ENCODE data around the gene ASB7.
"Not testable (repeated sequence)": the region's sequence is repeated elsewhere in the genome, so short reads cannot be mapped to it uniquely, and the experiment has no call there.

Gene ASB7

GRCh38 chr15:100588638-100589242 lies 13.6 kb upstream of the ASB7 start:
- peaks cover 68% of the 10 kb centered on the region for H3K4me1 Mint-ChIP-seq (ENCODE audit: low read depth)
- peaks cover 5% of the 10 kb centered on the region for H3K9me3 Mint-ChIP-seq (ENCODE audit: low read depth)
- no peak overlapping the region for H3K27ac Mint-ChIP-seq
- H3K4me3 Mint-ChIP-seq, result no peak overlapping the region
- H3K27me3 Mint-ChIP-seq, result no peaks in the 10 kb centered on the region
- H3K36me3 Mint-ChIP-seq, result peaks cover 42% of the 10 kb centered on the region

- Mint-ChIP-seq H3K4me1 (ENCODE audit: low read depth) (peaks cover 71% of the 10 kb centered on the region), H3K36me3 (peaks cover 35% of the 10 kb centered on the region), H3K4me3 (peak overlapping the region; percentile 23), H3K27ac (peak overlapping the region; percentile 94)
- not testable (repeated sequence) for H3K27me3 Mint-ChIP-seq; H3K9me3 Mint-ChIP-seq (ENCODE audit: low read depth)
Observed at GRCh38 chr15:100591163-100591562, 11.2 kb upstream of the ASB7 start.

- H3K9me3 Mint-ChIP-seq (ENCODE audit: low read depth), result peaks cover 5% of the 10 kb centered on the region
- H3K4me1 Mint-ChIP-seq (ENCODE audit: low read depth), result peaks cover 75% of the 10 kb centered on the region
- peak overlapping the region; percentile 94 for H3K27ac Mint-ChIP-seq
- H3K27me3 Mint-ChIP-seq, result no peaks in the 10 kb centered on the region
- peak overlapping the region; percentile 59 for H3K4me3 Mint-ChIP-seq
- H3K36me3 Mint-ChIP-seq, result peaks cover 35% of the 10 kb centered on the region
Observed at GRCh38 chr15:100591835-100592234, 10.6 kb upstream of the ASB7 start.

- H3K9me3 Mint-ChIP-seq (ENCODE audit: low read depth), result peaks cover 3% of the 10 kb centered on the region
- no peaks in the 10 kb centered on the region for H3K27me3 Mint-ChIP-seq
- H3K27ac Mint-ChIP-seq, result peak overlapping the region; percentile 94
- H3K4me1 Mint-ChIP-seq (ENCODE audit: low read depth), result peaks cover 78% of the 10 kb centered on the region
- H3K4me3 Mint-ChIP-seq, result peak overlapping the region; percentile 61
- peaks cover 35% of the 10 kb centered on the region for H3K36me3 Mint-ChIP-seq
Observed at GRCh38 chr15:100592898-100593297, 9.5 kb upstream of the ASB7 start.

- peaks cover 84% of the 10 kb centered on the region for H3K4me1 Mint-ChIP-seq (ENCODE audit: low read depth)
- peak overlapping the region; percentile 94 for H3K27ac Mint-ChIP-seq
- H3K27me3 Mint-ChIP-seq, result no peaks in the 10 kb centered on the region
- H3K36me3 Mint-ChIP-seq, result peaks cover 35% of the 10 kb centered on the region
- no peak overlapping the region for H3K4me3 Mint-ChIP-seq
- H3K9me3 Mint-ChIP-seq (ENCODE audit: low read depth), result no peaks in the 10 kb centered on the region
Observed at GRCh38 chr15:100593431-100593830, 9.0 kb upstream of the ASB7 start.

- Mint-ChIP-seq H3K4me3 (no peak overlapping the region), H3K27ac (no peak overlapping the region), H3K27me3 (no peaks in the 10 kb centered on the region), H3K9me3 (ENCODE audit: low read depth) (no peaks in the 10 kb centered on the region), H3K36me3 (peaks cover 25% of the 10 kb centered on the region), H3K4me1 (ENCODE audit: low read depth) (peaks cover 90% of the 10 kb centered on the region)
Observed at GRCh38 chr15:100595964-100596363, 6.4 kb upstream of the ASB7 start.

- peaks cover 82% of the 10 kb centered on the region for H3K4me1 Mint-ChIP-seq (ENCODE audit: low read depth)
- no peak overlapping the region for H3K4me3 Mint-ChIP-seq
- no peaks in the 10 kb centered on the region for H3K27me3 Mint-ChIP-seq
- H3K36me3 Mint-ChIP-seq, result peaks cover 22% of the 10 kb centered on the region
- no peak overlapping the region for H3K27ac Mint-ChIP-seq
- no peaks in the 10 kb centered on the region for H3K9me3 Mint-ChIP-seq (ENCODE audit: low read depth)
Observed at GRCh38 chr15:100596792-100597191, 5.6 kb upstream of the ASB7 start.

GRCh38 chr15:100597862-100598261 lies 4.5 kb upstream of the ASB7 start:
- H3K27ac Mint-ChIP-seq, result no peak overlapping the region
- H3K9me3 Mint-ChIP-seq (ENCODE audit: low read depth), result no peaks in the 10 kb centered on the region
- no peaks in the 10 kb centered on the region for H3K27me3 Mint-ChIP-seq
- H3K36me3 Mint-ChIP-seq, result peaks cover 20% of the 10 kb centered on the region
- H3K4me3 Mint-ChIP-seq, result no peak overlapping the region
- H3K4me1 Mint-ChIP-seq (ENCODE audit: low read depth), result peaks cover 72% of the 10 kb centered on the region

GRCh38 chr15:100598655-100599054 lies 3.7 kb upstream of the ASB7 start:
- H3K36me3 Mint-ChIP-seq, result peaks cover 16% of the 10 kb centered on the region
- H3K27me3 Mint-ChIP-seq, result no peaks in the 10 kb centered on the region
- no peaks in the 10 kb centered on the region for H3K9me3 Mint-ChIP-seq (ENCODE audit: low read depth)
- no peak overlapping the region for H3K4me3 Mint-ChIP-seq
- H3K27ac Mint-ChIP-seq, result no peak overlapping the region
- peaks cover 69% of the 10 kb centered on the region for H3K4me1 Mint-ChIP-seq (ENCODE audit: low read depth)

GRCh38 chr15:100601163-100601562 lies 1.2 kb upstream of the ASB7 start:
- Mint-ChIP-seq H3K27ac (no peak overlapping the region), H3K27me3 (no peaks in the 10 kb centered on the region), H3K9me3 (ENCODE audit: low read depth) (no peaks in the 10 kb centered on the region), H3K36me3 (peaks cover 12% of the 10 kb centered on the region), H3K4me1 (ENCODE audit: low read depth) (peaks cover 71% of the 10 kb centered on the region), H3K4me3 (no peak overlapping the region)

- no peak overlapping the region for H3K4me3 Mint-ChIP-seq
- no peaks in the 10 kb centered on the region for H3K9me3 Mint-ChIP-seq (ENCODE audit: low read depth)
- H3K27me3 Mint-ChIP-seq, result no peaks in the 10 kb centered on the region
- peaks cover 13% of the 10 kb centered on the region for H3K36me3 Mint-ChIP-seq
- H3K27ac Mint-ChIP-seq, result no peak overlapping the region
- peaks cover 69% of the 10 kb centered on the region for H3K4me1 Mint-ChIP-seq (ENCODE audit: low read depth)
Observed at GRCh38 chr15:100601617-100602063, 749 bp upstream of the ASB7 start.

- peak overlapping the region; percentile 92 for H3K27ac Mint-ChIP-seq
- H3K27me3 Mint-ChIP-seq, result no peaks in the 10 kb centered on the region
- peaks cover 13% of the 10 kb centered on the region for H3K36me3 Mint-ChIP-seq
- no peaks in the 10 kb centered on the region for H3K9me3 Mint-ChIP-seq (ENCODE audit: low read depth)
- no peak overlapping the region for H3K4me3 Mint-ChIP-seq
- H3K4me1 Mint-ChIP-seq (ENCODE audit: low read depth), result peaks cover 63% of the 10 kb centered on the region
Observed at GRCh38 chr15:100602823-100603393, 519 bp downstream of the ASB7 start.

- H3K36me3 Mint-ChIP-seq, result peaks cover 9% of the 10 kb centered on the region
- H3K27me3 Mint-ChIP-seq, result no peaks in the 10 kb centered on the region
- no peak overlapping the region for H3K4me3 Mint-ChIP-seq
- peaks cover 34% of the 10 kb centered on the region for H3K4me1 Mint-ChIP-seq (ENCODE audit: low read depth)
- no peak overlapping the region for H3K27ac Mint-ChIP-seq
- H3K9me3 Mint-ChIP-seq (ENCODE audit: low read depth), result no peaks in the 10 kb centered on the region
Observed at GRCh38 chr15:100612539-100612938, 10.2 kb downstream of the ASB7 start.

GRCh38 chr15:100613208-100613607 lies 10.8 kb downstream of the ASB7 start:
- peaks cover 30% of the 10 kb centered on the region for H3K4me1 Mint-ChIP-seq (ENCODE audit: low read depth)
- H3K36me3 Mint-ChIP-seq, result peaks cover 10% of the 10 kb centered on the region
- no peaks in the 10 kb centered on the region for H3K27me3 Mint-ChIP-seq
- no peak overlapping the region for H3K27ac Mint-ChIP-seq
- no peaks in the 10 kb centered on the region for H3K9me3 Mint-ChIP-seq (ENCODE audit: low read depth)
- no peak overlapping the region for H3K4me3 Mint-ChIP-seq

GRCh38 chr15:100614336-100614735 lies 11.9 kb downstream of the ASB7 start:
- Mint-ChIP-seq H3K27ac (no peak overlapping the region), H3K4me3 (no peak overlapping the region), H3K4me1 (ENCODE audit: low read depth) (peaks cover 24% of the 10 kb centered on the region), H3K36me3 (peaks cover 12% of the 10 kb centered on the region), H3K9me3 (ENCODE audit: low read depth) (no peaks in the 10 kb centered on the region), H3K27me3 (no peaks in the 10 kb centered on the region)

GRCh38 chr15:100614918-100615317 lies 12.5 kb downstream of the ASB7 start:
- H3K4me1 Mint-ChIP-seq (ENCODE audit: low read depth), result peaks cover 24% of the 10 kb centered on the region
- H3K27me3 Mint-ChIP-seq, result no peaks in the 10 kb centered on the region
- no peak overlapping the region for H3K4me3 Mint-ChIP-seq
- no peaks in the 10 kb centered on the region for H3K9me3 Mint-ChIP-seq (ENCODE audit: low read depth)
- H3K36me3 Mint-ChIP-seq, result peaks cover 12% of the 10 kb centered on the region
- no peak overlapping the region for H3K27ac Mint-ChIP-seq

Data from activated naive CD8-positive, alpha-beta T cell (primary cell).